Fibroblast of lung (primary cell): Measurements from ENCODE around the gene ACOXL.

ENCODE experiments used
- EZH2 ChIP-seq: IDR thresholded peaks from 2 replicates; pipeline ENCODE4 v1.5.1; 2012; ENCODE audit warnings: low read length, control low read depth, mild to moderate bottlenecking; ENCODE audit errors: missing control alignments
- TF ChIP-seq, protein P1 (sequence below), 2 donors: IDR thresholded peaks in 1 of 2; conservative IDR thresholded peaks in 1 of 2; 1 replicate in 1 of 2; 2 replicates in 1 of 2; pipeline ENCODE4 v1.5.1; 2011 to 2012; ENCODE audit warnings: low read length in 2 of 2, control low read depth in 1 of 2, inconsistent platforms in 1 of 2, low read depth in 1 of 2, mild to moderate bottlenecking in 1 of 2

DNA sequence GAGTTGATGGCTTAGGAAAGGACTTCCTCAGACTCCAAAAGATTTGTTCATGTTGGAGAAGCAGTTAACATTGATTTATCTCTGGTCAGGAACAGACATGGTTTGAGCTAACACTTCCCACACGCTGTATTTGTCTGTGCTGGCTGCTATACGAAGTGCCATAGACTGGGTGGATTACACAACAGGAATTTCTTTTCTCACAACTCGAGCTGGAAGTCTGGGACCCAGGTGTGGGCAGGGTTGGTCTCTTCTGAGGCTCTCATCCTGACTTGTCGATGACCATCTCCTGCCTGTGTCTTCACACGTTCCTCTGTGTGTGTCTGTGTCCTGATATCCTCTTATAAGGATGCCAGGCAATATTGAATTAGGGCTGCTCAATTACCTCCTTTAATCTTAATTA is 224.9 kb downstream of the ACOXL start:
- TF ChIP-seq, protein P1, sequence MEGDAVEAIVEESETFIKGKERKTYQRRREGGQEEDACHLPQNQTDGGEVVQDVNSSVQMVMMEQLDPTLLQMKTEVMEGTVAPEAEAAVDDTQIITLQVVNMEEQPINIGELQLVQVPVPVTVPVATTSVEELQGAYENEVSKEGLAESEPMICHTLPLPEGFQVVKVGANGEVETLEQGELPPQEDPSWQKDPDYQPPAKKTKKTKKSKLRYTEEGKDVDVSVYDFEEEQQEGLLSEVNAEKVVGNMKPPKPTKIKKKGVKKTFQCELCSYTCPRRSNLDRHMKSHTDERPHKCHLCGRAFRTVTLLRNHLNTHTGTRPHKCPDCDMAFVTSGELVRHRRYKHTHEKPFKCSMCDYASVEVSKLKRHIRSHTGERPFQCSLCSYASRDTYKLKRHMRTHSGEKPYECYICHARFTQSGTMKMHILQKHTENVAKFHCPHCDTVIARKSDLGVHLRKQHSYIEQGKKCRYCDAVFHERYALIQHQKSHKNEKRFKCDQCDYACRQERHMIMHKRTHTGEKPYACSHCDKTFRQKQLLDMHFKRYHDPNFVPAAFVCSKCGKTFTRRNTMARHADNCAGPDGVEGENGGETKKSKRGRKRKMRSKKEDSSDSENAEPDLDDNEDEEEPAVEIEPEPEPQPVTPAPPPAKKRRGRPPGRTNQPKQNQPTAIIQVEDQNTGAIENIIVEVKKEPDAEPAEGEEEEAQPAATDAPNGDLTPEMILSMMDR (conservative IDR thresholded peaks at IDR 0.05 in 1 of 2, IDR thresholded peaks at IDR 0.05 in 1 of 2; ENCODE audit: low read depth in 1 of 2, low read length in 2 of 2): no peak
- TF ChIP-seq EZH2: no peak
